HCT116 (cell line): ENCODE measurements around the gene ZNF316. TPM values are rescaled to one million over a fixed set of nuclear protein-coding genes. Genes with fewer than 3 reads are reported as not detected.

Experiments
- ATAC-seq: fragments of 200-7000 bp; cut with Tn5 transposase; 2 replicates; pipeline ENCODE4 v1.9.1; 2020; ENCODE audit warnings: mild to moderate bottlenecking, moderate library complexity
- BruUV-seq: library from RNA; stranded (reverse); fragments of 400-500 nt; replicated peaks from 2 replicates; lab custom pipeline; 2021; lab: Mats Ljungman, UMichigan
- CTCF ChIA-PET: fragments of 300-600 bp; sonication (Branson Sonifier 250); formaldehyde crosslinking; loops from one replicate; lab custom pipeline; 2021; ENCODE audit warnings: antibody characterized with exemption; lab: Charles Lee
- POLR2A ChIA-PET: fragments of 300-600, 350-600 bp; sonication (Branson Sonifier 250); formaldehyde crosslinking; loops from one replicate; lab custom pipeline; 2021; ENCODE audit warnings: antibody characterized with exemption; lab: Charles Lee
- RAD21 ChIA-PET, 2 experiments: fragments of 300-600 bp; sonication (Branson Sonifier 250); formaldehyde crosslinking; loops; one replicate each; lab custom pipeline; 2023; ENCODE audit warnings: low total read pairs in 2 of 2; ENCODE audit not compliant: uncharacterized antibody in 2 of 2, unreplicated experiment in 2 of 2, low non-redundant PET in 1 of 2; lab: Charles Lee
- DNase-seq: peaks from one replicate; pipeline ENCODE4 v3.0.0-alpha.2; 2010; ENCODE audit warnings: low read depth, low spot score
- H2AFZ ChIP-seq: fragments of 200-600 bp; shearing (Covaris generic), sonication (generic); 2 replicates; pipeline ENCODE4 v1.6.1; 2017; ENCODE audit warnings: low read depth, mixed run types, mixed read lengths, antibody characterized with exemption, low read length; ENCODE audit not compliant: poor library complexity, severe bottlenecking
- H3K27ac ChIP-seq: 2 replicates; pipeline ENCODE4 v1.5.1; 2012; ENCODE audit warnings: low read depth, low read length
- H3K27me3 ChIP-seq: fragments of 200-600 bp; sonication (generic); 2 replicates; pipeline ENCODE4 v1.6.1; 2016; ENCODE audit warnings: mixed run types, low read length, mixed read lengths; ENCODE audit not compliant: insufficient read depth
- H3K36me3 ChIP-seq, 2 experiments: fragments of 200-500 bp in 1 of 2; fragments of 200-600 bp in 1 of 2; sonication (Bioruptor generic) in 1 of 2; sonication (generic) in 1 of 2; 2 replicates each; pipeline versions ENCODE4 v1.5.1 to v1.6.1; 2014 to 2016; ENCODE audit warnings: low read length in 2 of 2, inconsistent platforms in 1 of 2, mixed read lengths in 1 of 2, mixed run types in 1 of 2; ENCODE audit not compliant: insufficient read depth in 2 of 2, control insufficient read depth in 1 of 2
- H3K4me1 ChIP-seq, 2 experiments: fragments of 200-600 bp in 1 of 2; sonication (generic) in 1 of 2; 2 replicates each; pipeline versions ENCODE4 v1.5.1 to v1.6.1; 2012 to 2017; ENCODE audit warnings: low read length in 2 of 2, inconsistent platforms in 1 of 2, mild to moderate bottlenecking in 1 of 2, mixed read lengths in 1 of 2, mixed run types in 1 of 2, moderate library complexity in 1 of 2; ENCODE audit not compliant: insufficient read depth in 2 of 2, control insufficient read depth in 1 of 2
- H3K4me2 ChIP-seq: fragments of 200-600 bp; sonication (generic); 2 replicates; pipeline ENCODE4 v1.6.1; 2017; ENCODE audit warnings: mixed run types, low read length, mixed read lengths
- H3K4me3 ChIP-seq, 2 experiments: fragments of 200-600 bp in 1 of 2; sonication (generic) in 1 of 2; replicated peaks in 1 of 2; 2 replicates each; pipeline ENCODE4 v1.5.1; 2011 to 2016; ENCODE audit warnings: low read length in 2 of 2, control low read depth in 1 of 2, low read depth in 1 of 2, mild to moderate bottlenecking in 1 of 2, mixed read lengths in 1 of 2, mixed run types in 1 of 2
- H3K79me2 ChIP-seq: fragments of 200-600 bp; sonication (generic); 2 replicates; pipeline ENCODE4 v1.6.1; 2017; ENCODE audit warnings: mild to moderate bottlenecking, mixed run types, low read length, moderate library complexity, mixed read lengths; ENCODE audit not compliant: insufficient read depth
- H3K9ac ChIP-seq: fragments of 200-600 bp; sonication (generic); 2 replicates; pipeline ENCODE4 v1.6.1; 2016; ENCODE audit warnings: low read length, mixed read lengths
- H3K9me2 ChIP-seq: fragments of 200-600 bp; sonication (generic), shearing (Covaris generic); 2 replicates; pipeline ENCODE4 v1.6.1; 2017; ENCODE audit warnings: mixed run types, mild to moderate bottlenecking, moderate library complexity; ENCODE audit not compliant: insufficient read depth
- H3K9me3 ChIP-seq, 2 experiments: fragments of 200-500 bp in 1 of 2; fragments of 200-600 bp in 1 of 2; sonication (Bioruptor generic) in 1 of 2; sonication (generic) in 1 of 2; 2 replicates each; pipeline ENCODE4 v1.6.1; 2014 to 2017; ENCODE audit warnings: low read length in 2 of 2, mixed read lengths in 2 of 2, inconsistent platforms in 1 of 2, low read depth in 1 of 2, mild to moderate bottlenecking in 1 of 2, mixed run types in 1 of 2, moderate library complexity in 1 of 2; ENCODE audit not compliant: control insufficient read depth in 1 of 2, insufficient read depth in 1 of 2
- H4K20me1 ChIP-seq: fragments of 200-600 bp; sonication (generic), shearing (Covaris generic); 2 replicates; pipeline ENCODE4 v1.6.1; 2017; ENCODE audit warnings: mixed run types, mild to moderate bottlenecking, moderate library complexity; ENCODE audit not compliant: insufficient read depth
- ATF3 ChIP-seq: IDR thresholded peaks from 2 replicates; pipeline ENCODE4 v1.6.1; 2012
- CEBPB ChIP-seq: IDR thresholded peaks from 2 replicates; pipeline ENCODE4 v1.6.1; 2012; ENCODE audit warnings: low read depth
- CTCF ChIP-seq, 3 experiments: fragments of 200-600 bp in 1 of 3; sonication (generic) in 1 of 3; IDR thresholded peaks in 2 of 3; conservative IDR thresholded peaks in 1 of 3; 2 replicates each; pipeline ENCODE4 v1.5.1; 2012 to 2017; ENCODE audit warnings: low read depth in 2 of 3, low read length in 2 of 3, antibody characterized with exemption in 1 of 3, borderline replicate concordance in 1 of 3, control low read depth in 1 of 3, mild to moderate bottlenecking in 1 of 3, mixed read lengths in 1 of 3, mixed run types in 1 of 3, moderate library complexity in 1 of 3; ENCODE audit not compliant: insufficient read depth in 1 of 3
- EGR1 ChIP-seq: IDR thresholded peaks from 2 replicates; pipeline ENCODE4 v1.6.1; 2012; ENCODE audit warnings: low read depth
- EZH2 ChIP-seq: fragments of 200-600 bp; sonication (generic); IDR thresholded peaks from 2 replicates; pipeline ENCODE4 v1.6.1; 2017; ENCODE audit warnings: antibody characterized with exemption, mixed run types
- FOSL1 ChIP-seq: IDR thresholded peaks from 2 replicates; pipeline ENCODE4 v1.6.1; 2012; ENCODE audit warnings: low read depth
- MAX ChIP-seq: IDR thresholded peaks from 2 replicates; pipeline ENCODE4 v1.6.1; 2012
- POLR2A ChIP-seq: IDR thresholded peaks from 2 replicates; pipeline ENCODE4 v1.7.0; 2011; ENCODE audit warnings: borderline replicate concordance; ENCODE audit not compliant: insufficient read depth, insufficient read length; ENCODE audit errors: extremely low read depth
- POLR2AphosphoS5 ChIP-seq: IDR thresholded peaks from 2 replicates; pipeline ENCODE4 v1.6.1; 2011; ENCODE audit warnings: mild to moderate bottlenecking, low read depth, low read length, moderate library complexity
- REST ChIP-seq: IDR thresholded peaks from 2 replicates; pipeline ENCODE4 v1.6.1; 2012; ENCODE audit warnings: low read depth
- SIN3A ChIP-seq: IDR thresholded peaks from 2 replicates; pipeline ENCODE4 v1.6.1; 2012; ENCODE audit warnings: low read depth
- SRF ChIP-seq: IDR thresholded peaks from 2 replicates; pipeline ENCODE4 v1.6.1; 2012; ENCODE audit warnings: low read depth
- TCF7L2 ChIP-seq: IDR thresholded peaks from 2 replicates; pipeline ENCODE4 v1.7.0; 2011; ENCODE audit warnings: borderline replicate concordance, inconsistent platforms; ENCODE audit not compliant: insufficient read depth, insufficient read length; ENCODE audit errors: extremely low read depth
- YY1 ChIP-seq: IDR thresholded peaks from 2 replicates; pipeline ENCODE4 v1.6.1; 2011; ENCODE audit warnings: low read length, low read depth, moderate library complexity, mild to moderate bottlenecking; ENCODE audit not compliant: insufficient replicate concordance; ENCODE audit errors: extremely low read depth
- ZFX ChIP-seq: fragments of 450-650 bp; IDR thresholded peaks from 2 replicates; pipeline ENCODE4 v1.6.1; 2017
- intact Hi-C: fragments of 100-400 bp; cut with micrococcal nuclease; formaldehyde crosslinking; loops from 2 replicates; pipeline ENCODE4 v1.10.0; 2022
- total RNA-seq: library from RNA; stranded (reverse); gene quantifications from one replicate; pipeline ENCODE4 v1.2.1, GENCODE V29; 2021; ENCODE audit not compliant: unreplicated experiment

ZNF316 gene
- total RNA-seq, 1 experiment from 2014 or later: 25.0 TPM

GRCh38 chr7:6612819-6613218, 24.3 kb upstream of the ZNF316 start:
- no peak for ATAC-seq
- Histone ChIP-seq H2AFZ (no peak overlapping the region), H3K9me2 (no peaks in the 10 kb centered on the region), H3K27ac (no peak overlapping the region), H3K79me2 (no peaks in the 10 kb centered on the region)
- no peak for TF ChIP-seq POLR2AphosphoS5
- TF ChIP-seq SRF: no peak
- TF ChIP-seq YY1: no peak
- no peak for TF ChIP-seq REST
- no peak for TF ChIP-seq FOSL1
- no peak for TF ChIP-seq EGR1
- TF ChIP-seq SIN3A: no peak
- TF ChIP-seq, all 23 proteins: peak for 0
- Histone ChIP-seq H3K4me2 (no peak overlapping the region), H3K36me3 (0 out of 4 replicates have a peak, but pooled peaks cover 0 to 5% of the 10 kb centered on the region in 2 experiments), H3K9me3 (no peaks in the 10 kb centered on the region), H3K27me3 (no peaks in the 10 kb centered on the region), H3K4me1 (no peaks in the 10 kb centered on the region), H3K4me3 (no peak overlapping the region), H4K20me1 (no peaks in the 10 kb centered on the region), H3K9ac (no peak overlapping the region)
- intact Hi-C loops: no loop called here
- BruUV-seq: no TSS peak
- ChIA-PET CTCF (interaction anchor here (0.9 kb wide), 1 partner anchor 23 kb away, joined by 4 read pairs; the partner anchor contains the start of gene INTS15), RAD21 (no interaction called here), POLR2A (no interaction called here)
- no peak for DNase-seq

GRCh38 chr7:6613706-6614105, 23.4 kb upstream of the ZNF316 start:
- H3K27ac ChIP-seq: no peak overlapping the region
- ATAC-seq: no peak
- ChIA-PET CTCF (no interaction called here), RAD21 (no interaction called here), POLR2A (no interaction called here)
- no peak overlapping the region for H3K4me2 ChIP-seq
- H3K9ac ChIP-seq: no peak overlapping the region
- H3K9me3 ChIP-seq: no peaks in the 10 kb centered on the region
- H2AFZ ChIP-seq: no peak overlapping the region
- no peaks in the 10 kb centered on the region for H4K20me1 ChIP-seq
- H3K36me3 ChIP-seq: no peaks in the 10 kb centered on the region
- TF ChIP-seq TCF7L2 (no peak), MAX (no peak), POLR2A (no peak), CEBPB (no peak), ATF3 (no peak), EGR1 (no peak), CTCF (IDR thresholded peaks at IDR 0.05 in 2 of 3, conservative IDR thresholded peaks at IDR 0.05 in 1 of 3; ENCODE audit: borderline replicate concordance in 1 of 3, insufficient read depth in 1 of 3, low read depth in 2 of 3, low read length in 2 of 3) (no peak), POLR2AphosphoS5 (no peak), ZFX (no peak), YY1 (no peak), EZH2 (no peak), FOSL1 (no peak)
- H3K9me2 ChIP-seq: no peaks in the 10 kb centered on the region
- H3K79me2 ChIP-seq: no peaks in the 10 kb centered on the region
- no peak for DNase-seq
- no TSS peak for BruUV-seq
- no peaks in the 10 kb centered on the region for H3K4me1 ChIP-seq
- intact Hi-C loops: no loop called here
- no peaks in the 10 kb centered on the region for H3K27me3 ChIP-seq
- no peak overlapping the region for H3K4me3 ChIP-seq
